Small intestine (tissue), 7 donors: ENCODE results near the gene PNPLA2. TPM values are rescaled to one million over a fixed set of nuclear protein-coding genes. Genes with fewer than 3 reads are reported as not detected.

Experiments
- DNase-seq, 2 donors: peaks; one replicate each; pipeline versions ENCODE4 v3.0.0 to v3.0.0-alpha.2; 2013
- FAIRE-seq: peaks from 2 replicates; lab custom pipeline; 2012; peaks lifted over from hg19 to GRCh38; lab: Jason Lieb, UNC
- H3K27ac ChIP-seq, 3 donors: one replicate each; pipeline ENCODE4 v1.5.1; 2013; ENCODE audit warnings: low read length in 2 of 3, mild to moderate bottlenecking in 2 of 3, control low read depth in 1 of 3, inconsistent platforms in 1 of 3, low read depth in 1 of 3, moderate library complexity in 1 of 3
- H3K27me3 ChIP-seq, 3 donors: one replicate each; pipeline ENCODE4 v1.6.1; 2013; ENCODE audit warnings: low read length in 3 of 3, inconsistent platforms in 1 of 3; ENCODE audit not compliant: control insufficient read depth in 3 of 3, insufficient read depth in 3 of 3
- H3K36me3 ChIP-seq, 3 donors: one replicate each; pipeline ENCODE4 v1.6.1; 2013; ENCODE audit warnings: low read length in 3 of 3, inconsistent platforms in 1 of 3, low read depth in 1 of 3, mild to moderate bottlenecking in 1 of 3, moderate library complexity in 1 of 3; ENCODE audit not compliant: control insufficient read depth in 3 of 3, insufficient read depth in 2 of 3
- H3K4me1 ChIP-seq, 3 donors: one replicate each; pipeline ENCODE4 v1.6.1; 2013; ENCODE audit warnings: low read length in 2 of 3, inconsistent platforms in 1 of 3, low read depth in 1 of 3, mild to moderate bottlenecking in 1 of 3, moderate library complexity in 1 of 3; ENCODE audit not compliant: control insufficient read depth in 3 of 3, insufficient read depth in 2 of 3
- H3K4me3 ChIP-seq, 3 donors: one replicate each; pipeline ENCODE4 v1.5.1; 2013; ENCODE audit warnings: low read length in 3 of 3, control low read depth in 1 of 3, inconsistent platforms in 1 of 3, low read depth in 1 of 3, mild to moderate bottlenecking in 1 of 3, moderate library complexity in 1 of 3
- H3K9me3 ChIP-seq, 2 donors: one replicate each; pipeline ENCODE4 v1.6.1; 2013; ENCODE audit warnings: low read depth in 1 of 2, low read length in 1 of 2; ENCODE audit not compliant: control insufficient read depth in 2 of 2, insufficient read depth in 1 of 2
- whole genome bisulfite sequencing, 3 donors: extraction: QIAGEN DNeasy Blood & Tissue Kit; methylation state at CpG; one replicate each; pipeline ENCODE4 v1.1.7; 2013; 5-methylcytosine and 5-hydroxymethylcytosine counted together
- polyA plus RNA-seq, 4 donors: library from polyadenylated mRNA; stranded (reverse) in 3 of 4; unstranded in 1 of 4; fragments of 200-250 nt in 3 of 4; fragments of 120-200 nt in 1 of 4; gene quantifications; one replicate each; pipeline versions ENCODE4 v1.2.1 to v1.2.3, GENCODE V29; 2013
- donor health status: healthy with polysubstance abuse.
- donor health status: control.
- donor health status: control.
- donor health status: Bipolar disorder and iron deficiency.
- donor health status: healthy.

The PNPLA2 gene
- polyA plus RNA-seq, 4 donors: 66.2 to 250 (median 162) TPM

GRCh38 chr11:839280-839623, 20.5 kb downstream of the PNPLA2 start:
- Histone ChIP-seq H3K4me3 (no peak overlapping the region), H3K27ac (peak overlapping the region in 1 of 3 donors; percentile 64), H3K9me3 (no peaks in the 10 kb centered on the region), H3K36me3 (peaks cover 14 to 67% (median 15%) of the 10 kb centered on the region in 3 donors), H3K4me1 (peaks cover 4 to 65% (median 13%) of the 10 kb centered on the region in 3 donors), H3K27me3 (peaks cover 0 to 12% (median 0%) of the 10 kb centered on the region in 3 donors)
- no peak for DNase-seq
- WGBS, 3 donors: 88 to 96% (median 94%) methylated on average over 5 of the region's 5 CpGs
- FAIRE-seq: no peak

GRCh38 chr11:839875-840617, 21.3 kb downstream of the PNPLA2 start:
- Histone ChIP-seq H3K4me3 (no peak overlapping the region), H3K9me3 (no peaks in the 10 kb centered on the region), H3K27ac (no peak overlapping the region), H3K4me1 (peaks cover 4 to 67% (median 11%) of the 10 kb centered on the region in 3 donors), H3K36me3 (peaks cover 14 to 61% (median 15%) of the 10 kb centered on the region in 3 donors), H3K27me3 (peaks cover 0 to 19% (median 0%) of the 10 kb centered on the region in 3 donors)
- DNase-seq (no peak), FAIRE-seq (no peak)
- WGBS, 3 donors: 79 to 86% (median 82%) methylated on average over 24 to 25 of the region's 25 CpGs

- H3K27me3 ChIP-seq: peaks cover 0 to 35% (median 0%) of the 10 kb centered on the region in 3 donors
- 1% methylated on average over 23 to 27 of the region's 27 CpGs for WGBS, 3 donors
- H3K4me1 ChIP-seq: peaks cover 4 to 59% (median 9%) of the 10 kb centered on the region in 3 donors
- peak overlapping the region; percentile 38 to 89 (median 80) for H3K27ac ChIP-seq
- H3K9me3 ChIP-seq: no peaks in the 10 kb centered on the region
- DNase-seq (no peak), FAIRE-seq (no peak)
- peak overlapping the region; percentile 80 to 94 (median 85) for H3K4me3 ChIP-seq
- peaks cover 11 to 44% (median 15%) of the 10 kb centered on the region in 3 donors for H3K36me3 ChIP-seq
Observed at GRCh38 chr11:841981-842369, 23.3 kb downstream of the PNPLA2 start.

- Histone ChIP-seq H3K9me3 (no peaks in the 10 kb centered on the region), H3K27me3 (peaks cover 0 to 38% (median 0%) of the 10 kb centered on the region in 3 donors), H3K4me3 (peak within 1 kb of the TSS; percentile 80 to 94 (median 85)), H3K27ac (peak within 1 kb of the TSS; percentile 73 to 89 (median 80)), H3K36me3 (peaks cover 6 to 38% (median 15%) of the 10 kb centered on the region in 3 donors), H3K4me1 (peaks cover 4 to 54% (median 9%) of the 10 kb centered on the region in 3 donors)
- DNase-seq (peak; percentile 81 to 94), FAIRE-seq (no peak)
- WGBS, 3 donors: 0 to 1% (median 1%) methylated on average over 55 to 87 of the region's 87 CpGs
Observed at GRCh38 chr11:842370-843002, 23.8 kb downstream of the PNPLA2 start, which contains the start of the genes POLR2L and TSPAN4. POLR2L (minus strand) TSS chr11:842529; CDS start chr11:842508, 21 bp downstream. TSPAN4 (plus strand) TSS chr11:842852; CDS start chr11:850305, 7,453 bp downstream.

- WGBS, 3 donors: 1% methylated on average over 22 to 53 of the region's 53 CpGs
- Histone ChIP-seq H3K27ac (peak overlapping the region; percentile 16 to 84 (median 73)), H3K4me1 (peaks cover 4 to 49% (median 9%) of the 10 kb centered on the region in 3 donors), H3K9me3 (no peaks in the 10 kb centered on the region), H3K27me3 (peaks cover 0 to 45% (median 0%) of the 10 kb centered on the region in 3 donors), H3K4me3 (peak overlapping the region; percentile 43 to 85 (median 80)), H3K36me3 (peaks cover under 1 to 31% (median 8%) of the 10 kb centered on the region in 3 donors)
- no peak for FAIRE-seq
- DNase-seq: no peak
Observed at GRCh38 chr11:843086-843734, 24.5 kb downstream of the PNPLA2 start.

- FAIRE-seq (no peak), DNase-seq (peak; percentile 27 to 61)
- Histone ChIP-seq H3K4me3 (peak overlapping the region; percentile 43 to 85 (median 80)), H3K9me3 (no peaks in the 10 kb centered on the region), H3K27me3 (peaks cover 0 to 53% (median 0%) of the 10 kb centered on the region in 3 donors), H3K4me1 (peaks cover 4 to 48% (median 13%) of the 10 kb centered on the region in 3 donors), H3K27ac (peak overlapping the region; percentile 6 to 84 (median 73)), H3K36me3 (peaks cover 0 to 23% (median 2%) of the 10 kb centered on the region in 3 donors)
- WGBS, 3 donors: 7 to 13% (median 7%) methylated on average over 19 to 25 of the region's 25 CpGs
Observed at GRCh38 chr11:843818-844692, 25.3 kb downstream of the PNPLA2 start.

GRCh38 chr11:844693-845644, 26.3 kb downstream of the PNPLA2 start:
- no peak for FAIRE-seq
- H3K4me3 ChIP-seq: no peak overlapping the region
- peaks cover 0 to 56% (median 4%) of the 10 kb centered on the region in 3 donors for H3K27me3 ChIP-seq

More at GRCh38 chr11:844693-845644, 26.3 kb downstream of the PNPLA2 start:
- peaks cover 4 to 43% (median 13%) of the 10 kb centered on the region in 3 donors for H3K4me1 ChIP-seq
- DNase-seq: peak in 1 of 2 donors; percentile 66
- no peaks in the 10 kb centered on the region for H3K9me3 ChIP-seq
- H3K27ac ChIP-seq: peak overlapping the region in 2 of 3 donors; percentile 73 to 84
- 34 to 38% (median 34%) methylated on average over 25 to 31 of the region's 31 CpGs for WGBS, 3 donors
- H3K36me3 ChIP-seq: peaks cover 0 to 14% (median 0%) of the 10 kb centered on the region in 3 donors
